Vagina (tissue), 2 donors: ENCODE measurements around the gene ANXA2.

Experiments used
- CTCF ChIP-seq, 3 experiments: fragments of 450-650 bp in 2 of 3; fragments of 200-600 bp in 1 of 3; sonication (generic) in 1 of 3; IDR thresholded peaks; one replicate each; pipeline ENCODE4 v1.5.1; 2017 to 2019; ENCODE audit warnings: antibody characterized with exemption in 3 of 3, mild to moderate bottlenecking in 2 of 3, moderate library complexity in 2 of 3
- POLR2AphosphoS5 ChIP-seq, 2 donors: sonication (generic); formaldehyde crosslinking; IDR thresholded peaks; one replicate each; pipeline ENCODE4 v1.9.0; 2017; ENCODE audit warnings: antibody characterized with exemption in 2 of 2, mild to moderate bottlenecking in 2 of 2, low read depth in 1 of 2; ENCODE audit not compliant: insufficient read depth in 1 of 2

- TF ChIP-seq CTCF (IDR thresholded peaks at IDR 0.05) (peak in 2 of 3 experiments; percentile 3 to 44), POLR2AphosphoS5 (IDR thresholded peaks at IDR 0.05; ENCODE audit: insufficient read depth in 1 of 2, low read depth in 1 of 2) (no peak)
These were observed 68.8 kb downstream of the ANXA2 start for GRCh38 chr15:60328852-60329443.
